Skeletal muscle satellite cell (primary cell): ENCODE results near the gene SEMA4D.
"Not testable (repeated sequence)": the region's sequence is repeated elsewhere in the genome, so short reads cannot be mapped to it uniquely, and the experiment has no call there.

Source experiments
- H3K27me3 ChIP-seq: 2 replicates; pipeline ENCODE4 v1.7.0; 2013; ENCODE audit warnings: low read length; ENCODE audit not compliant: control insufficient read depth, insufficient read depth
- H3K36me3 ChIP-seq: 2 replicates; pipeline ENCODE4 v1.7.0; 2013; ENCODE audit warnings: mild to moderate bottlenecking, control low read depth, low read length; ENCODE audit not compliant: insufficient read depth
- H3K4me1 ChIP-seq: 2 replicates; pipeline ENCODE4 v1.7.0; 2013; ENCODE audit warnings: low read length; ENCODE audit not compliant: control insufficient read depth, insufficient read depth
- H3K4me2 ChIP-seq: 2 replicates; pipeline ENCODE4 v1.7.0; 2013; ENCODE audit warnings: mild to moderate bottlenecking, low read length
- H3K4me3 ChIP-seq: 2 replicates; pipeline ENCODE4 v1.7.0; 2013; ENCODE audit warnings: low read length
- H3K9ac ChIP-seq: 2 replicates; pipeline ENCODE4 v1.7.0; 2013; ENCODE audit warnings: mild to moderate bottlenecking, low read depth, low read length, moderate library complexity
- H3K9me3 ChIP-seq: replicated peaks from 2 replicates; pipeline ENCODE4 v1.7.0; 2013; ENCODE audit warnings: mild to moderate bottlenecking, control low read depth, low read length

SEMA4D gene

DNA sequence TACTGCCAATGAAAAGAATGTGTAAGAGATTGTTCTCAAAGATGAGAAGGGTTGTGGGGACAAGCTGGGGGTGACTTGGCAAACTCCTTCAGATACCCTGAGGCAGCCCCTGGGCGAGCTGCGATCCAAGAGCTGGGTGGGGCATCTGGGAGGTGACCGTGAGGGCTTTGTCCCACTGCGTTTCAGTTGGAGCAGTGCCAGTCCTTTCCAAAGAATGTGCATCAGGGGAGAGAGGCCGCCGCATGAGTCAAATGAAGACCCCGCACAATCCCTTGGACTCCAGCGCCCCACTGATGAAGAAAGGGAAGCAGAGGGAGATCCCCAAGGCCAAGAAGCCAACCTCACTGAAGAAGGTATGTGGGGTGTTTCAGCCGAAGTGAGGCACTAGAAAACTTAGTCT, 151.2 kb downstream of the SEMA4D start:
- no peak overlapping the region for H3K4me3 ChIP-seq
- H3K36me3 ChIP-seq = peaks cover 86% of the 10 kb centered on the region
- H3K9ac ChIP-seq = no peak overlapping the region
- H3K4me1 ChIP-seq = no peaks in the 10 kb centered on the region
- H3K27me3 ChIP-seq = no peaks in the 10 kb centered on the region
- no peak overlapping the region for H3K4me2 ChIP-seq
- H3K9me3 ChIP-seq = no peaks in the 10 kb centered on the region

DNA sequence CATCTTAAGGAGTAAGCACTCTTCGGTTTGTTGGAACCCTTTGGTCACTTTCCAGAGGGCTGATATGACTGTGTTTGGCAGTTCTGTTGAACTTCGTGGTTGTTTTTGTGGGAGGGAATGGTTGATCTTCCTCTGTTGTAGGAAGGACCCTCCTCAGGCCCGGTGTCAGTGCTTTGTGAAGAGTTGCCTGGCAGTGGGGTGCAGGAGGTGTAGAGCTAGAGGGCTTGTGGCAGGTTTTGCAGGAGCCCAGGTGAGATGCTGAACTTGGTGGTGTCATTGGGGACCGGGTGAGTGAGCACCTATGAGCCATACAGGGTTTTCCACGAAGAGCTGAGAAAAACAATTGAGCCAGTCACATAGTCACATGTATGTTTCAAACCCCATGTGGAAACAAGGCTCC, 152.4 kb downstream of the SEMA4D start:
- no peak overlapping the region for H3K4me2 ChIP-seq
- no peaks in the 10 kb centered on the region for H3K4me1 ChIP-seq
- H3K9me3 ChIP-seq = no peaks in the 10 kb centered on the region
- no peak overlapping the region for H3K9ac ChIP-seq
- H3K27me3 ChIP-seq = no peaks in the 10 kb centered on the region
- H3K36me3 ChIP-seq = peaks cover 82% of the 10 kb centered on the region
- H3K4me3 ChIP-seq = no peak overlapping the region

GRCh38 chr9:89343812-89344211, 154.1 kb downstream of the SEMA4D start:
- H3K4me1 ChIP-seq, H3K9me3 ChIP-seq, H3K9ac ChIP-seq, H3K27me3 ChIP-seq, H3K4me3 ChIP-seq, H3K4me2 ChIP-seq: not testable (repeated sequence)
- peaks cover 77% of the 10 kb centered on the region for H3K36me3 ChIP-seq

- H3K27me3 ChIP-seq = no peaks in the 10 kb centered on the region
- H3K9ac ChIP-seq = no peak overlapping the region
- H3K4me2 ChIP-seq = no peak overlapping the region
- no peaks in the 10 kb centered on the region for H3K4me1 ChIP-seq
- peaks cover 75% of the 10 kb centered on the region for H3K36me3 ChIP-seq
- no peaks in the 10 kb centered on the region for H3K9me3 ChIP-seq
- no peak overlapping the region for H3K4me3 ChIP-seq
These were observed 155.0 kb downstream of the SEMA4D start for GRCh38 chr9:89342948-89343347.

- Histone ChIP-seq H3K27me3 (no peaks in the 10 kb centered on the region), H3K9me3 (no peaks in the 10 kb centered on the region), H3K4me3 (no peak overlapping the region), H3K36me3 (peaks cover 77% of the 10 kb centered on the region), H3K9ac (no peak overlapping the region), H3K4me2 (no peak overlapping the region), H3K4me1 (no peaks in the 10 kb centered on the region)
These were observed 155.7 kb downstream of the SEMA4D start for GRCh38 chr9:89342213-89342612.

- H3K4me2 ChIP-seq = no peak overlapping the region
- peaks cover 65% of the 10 kb centered on the region for H3K36me3 ChIP-seq
- H3K27me3 ChIP-seq = no peaks in the 10 kb centered on the region
- no peak overlapping the region for H3K9ac ChIP-seq
- H3K9me3 ChIP-seq = no peaks in the 10 kb centered on the region
- no peak overlapping the region for H3K4me3 ChIP-seq
- no peaks in the 10 kb centered on the region for H3K4me1 ChIP-seq
These were observed 157.6 kb downstream of the SEMA4D start for GRCh38 chr9:89340332-89340731.

DNA sequence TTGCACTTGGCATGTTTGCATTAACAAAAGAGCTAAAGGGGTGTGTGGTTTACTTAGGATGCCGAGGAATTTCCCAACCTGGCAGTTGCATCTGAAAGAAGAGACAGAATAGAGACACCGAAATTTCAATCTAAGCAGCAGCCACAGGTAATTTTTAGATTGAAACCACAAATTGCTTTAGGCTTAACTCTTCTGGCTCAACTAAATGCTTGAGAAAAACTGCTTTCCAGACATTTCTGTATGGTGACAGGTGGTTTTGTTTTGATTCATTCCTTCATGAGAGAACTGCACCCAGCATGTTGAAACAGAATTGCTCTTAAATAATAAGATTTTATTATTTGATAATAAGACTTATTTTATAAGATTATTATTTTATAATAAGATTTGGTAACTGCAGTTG, 158.1 kb downstream of the SEMA4D start:
- Histone ChIP-seq H3K4me1 (no peaks in the 10 kb centered on the region), H3K9me3 (no peaks in the 10 kb centered on the region), H3K27me3 (no peaks in the 10 kb centered on the region), H3K4me2 (no peak overlapping the region), H3K4me3 (no peak overlapping the region), H3K9ac (no peak overlapping the region), H3K36me3 (peaks cover 60% of the 10 kb centered on the region)

DNA sequence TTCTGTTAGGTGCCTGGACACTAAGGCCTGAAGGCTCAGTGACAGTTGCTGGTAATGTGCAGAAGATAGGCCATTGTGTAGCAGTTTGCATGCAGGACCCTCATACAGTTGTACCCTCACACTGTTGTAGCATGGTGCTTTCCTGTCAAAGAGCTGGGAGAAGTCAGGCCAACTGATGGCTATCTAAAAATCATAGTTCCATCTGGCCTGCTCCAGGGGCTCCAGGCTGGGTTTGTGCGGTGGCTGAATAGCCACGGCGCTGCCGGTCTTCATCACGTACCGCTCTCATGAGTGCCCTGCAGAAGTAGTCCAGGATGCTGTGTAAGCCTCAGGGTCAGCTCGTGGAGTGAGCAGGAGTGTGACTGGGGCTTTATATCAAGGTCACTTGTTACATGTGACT, 167.4 kb downstream of the SEMA4D start:
- H3K36me3 ChIP-seq = peaks cover 62% of the 10 kb centered on the region
- H3K27me3 ChIP-seq = no peaks in the 10 kb centered on the region
- H3K4me3 ChIP-seq = no peak overlapping the region
- no peak overlapping the region for H3K4me2 ChIP-seq
- H3K9me3 ChIP-seq = no peaks in the 10 kb centered on the region
- H3K9ac ChIP-seq = no peak overlapping the region
- H3K4me1 ChIP-seq = no peaks in the 10 kb centered on the region

GRCh38 chr9:89329917-89330316, 168.0 kb downstream of the SEMA4D start:
- peaks cover 64% of the 10 kb centered on the region for H3K36me3 ChIP-seq
- no peaks in the 10 kb centered on the region for H3K4me1 ChIP-seq
- H3K4me3 ChIP-seq = no peak overlapping the region
- H3K9ac ChIP-seq = no peak overlapping the region
- no peak overlapping the region for H3K4me2 ChIP-seq
- no peaks in the 10 kb centered on the region for H3K9me3 ChIP-seq
- no peaks in the 10 kb centered on the region for H3K27me3 ChIP-seq

GRCh38 chr9:89328064-89328463, 169.8 kb downstream of the SEMA4D start:
- Histone ChIP-seq H3K4me3 (no peak overlapping the region), H3K27me3 (no peaks in the 10 kb centered on the region), H3K9me3 (no peaks in the 10 kb centered on the region), H3K4me2 (no peak overlapping the region), H3K9ac (no peak overlapping the region), H3K4me1 (no peaks in the 10 kb centered on the region), H3K36me3 (peaks cover 55% of the 10 kb centered on the region)

DNA sequence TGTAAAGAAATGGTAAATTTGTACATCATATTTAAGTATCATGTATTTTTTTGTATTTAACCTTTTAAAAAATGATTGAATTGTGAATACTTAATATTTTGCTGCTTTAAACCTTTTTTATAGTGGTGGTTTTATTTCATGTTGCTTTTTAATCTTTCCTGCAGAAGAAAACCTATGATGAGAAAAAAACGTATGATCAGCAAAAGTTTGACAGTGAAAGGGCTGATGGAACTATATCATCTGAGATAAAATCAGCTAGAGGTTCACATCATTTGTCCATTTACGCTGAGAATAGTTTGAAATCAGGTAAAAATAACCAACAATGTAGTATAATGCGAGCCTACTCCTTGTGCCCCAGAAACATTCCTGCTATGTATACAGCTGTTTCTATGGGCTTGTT, 172.2 kb downstream of the SEMA4D start:
- H3K9ac ChIP-seq = no peak overlapping the region
- no peaks in the 10 kb centered on the region for H3K27me3 ChIP-seq
- no peak overlapping the region for H3K4me2 ChIP-seq
- H3K9me3 ChIP-seq = no peaks in the 10 kb centered on the region
- no peaks in the 10 kb centered on the region for H3K4me1 ChIP-seq
- no peak overlapping the region for H3K4me3 ChIP-seq
- H3K36me3 ChIP-seq = peaks cover 47% of the 10 kb centered on the region

DNA sequence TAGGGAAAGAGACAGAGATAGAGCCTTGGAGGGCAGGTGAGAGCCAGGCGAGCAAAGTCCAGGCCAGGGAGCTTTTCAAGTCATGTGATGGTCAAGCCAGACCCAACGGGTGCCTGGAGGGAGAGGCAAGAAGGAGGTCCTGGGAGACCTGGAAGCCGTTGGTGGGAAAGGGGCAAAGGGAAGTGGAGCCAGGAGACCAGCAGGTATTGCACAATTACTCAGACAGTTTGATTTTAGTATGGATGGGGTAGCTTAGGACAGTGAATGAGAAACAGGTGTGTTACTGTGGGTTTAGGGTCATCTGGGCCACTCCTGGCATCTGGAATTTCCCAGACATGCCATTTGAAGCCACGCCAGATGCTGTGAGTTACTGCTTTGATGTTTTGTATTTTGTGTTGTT, 174.5 kb downstream of the SEMA4D start:
- no peak overlapping the region for H3K4me3 ChIP-seq
- H3K4me2 ChIP-seq = no peak overlapping the region
- peaks cover 25% of the 10 kb centered on the region for H3K36me3 ChIP-seq
- no peaks in the 10 kb centered on the region for H3K9me3 ChIP-seq
- H3K9ac ChIP-seq = no peak overlapping the region
- peaks cover 8% of the 10 kb centered on the region for H3K4me1 ChIP-seq
- H3K27me3 ChIP-seq = no peaks in the 10 kb centered on the region
